HEK293 (cell line): ENCODE measurements around the gene ADCY1.

Experiments used
- CTCF ChIP-seq: fragments of 450-650 bp; formaldehyde crosslinking; IDR thresholded peaks from 2 replicates; pipeline ENCODE4 v1.5.1; 2016; ENCODE audit warnings: missing biosample characterization, missing genetic modification characterization
- GLI4 ChIP-seq: fragments of 450-650 bp; formaldehyde crosslinking; IDR thresholded peaks from 2 replicates; pipeline ENCODE4 v1.5.1; 2016; ENCODE audit warnings: missing biosample characterization, missing genetic modification characterization
- OVOL3 ChIP-seq: fragments of 450-650 bp; formaldehyde crosslinking; IDR thresholded peaks from 2 replicates; pipeline ENCODE4 v1.5.1; 2016; ENCODE audit warnings: missing biosample characterization, missing genetic modification characterization
- PRDM10 ChIP-seq: fragments of 450-650 bp; formaldehyde crosslinking; IDR thresholded peaks from 2 replicates; pipeline ENCODE4 v1.5.1; 2016; ENCODE audit warnings: missing biosample characterization, missing genetic modification characterization
- REPIN1 ChIP-seq: fragments of 450-650 bp; formaldehyde crosslinking; IDR thresholded peaks from 2 replicates; pipeline ENCODE4 v1.5.1; 2017; ENCODE audit warnings: missing biosample characterization, missing genetic modification characterization, low read depth
- YY1 ChIP-seq: fragments of 450-650 bp; formaldehyde crosslinking; IDR thresholded peaks from 2 replicates; pipeline ENCODE4 v1.5.1; 2018; ENCODE audit warnings: missing biosample characterization, missing genetic modification characterization
- ZNF121 ChIP-seq: fragments of 450-650 bp; formaldehyde crosslinking; IDR thresholded peaks from 2 replicates; pipeline ENCODE4 v1.5.1; 2016; ENCODE audit warnings: missing biosample characterization, missing genetic modification characterization
- ZNF16 ChIP-seq: fragments of 450-650 bp; formaldehyde crosslinking; IDR thresholded peaks from 2 replicates; pipeline ENCODE4 v1.5.1; 2016; ENCODE audit warnings: low read depth, missing biosample characterization, missing genetic modification characterization
- ZNF24 ChIP-seq: fragments of 450-650 bp; formaldehyde crosslinking; IDR thresholded peaks from 2 replicates; pipeline ENCODE4 v1.5.1; 2016; ENCODE audit warnings: missing biosample characterization, missing genetic modification characterization
- ZNF785 ChIP-seq: fragments of 450-650 bp; formaldehyde crosslinking; IDR thresholded peaks from 2 replicates; pipeline ENCODE4 v1.5.1; 2016; ENCODE audit warnings: missing biosample characterization, missing genetic modification characterization
- ZNF830 ChIP-seq: fragments of 450-650 bp; IDR thresholded peaks from 2 replicates; pipeline ENCODE4 v1.5.0; 2018; ENCODE audit warnings: missing biosample characterization, missing genetic modification characterization, low read depth, mild to moderate bottlenecking, moderate library complexity
- TF ChIP-seq, protein P1 (sequence below): fragments of 450-650 bp; formaldehyde crosslinking; IDR thresholded peaks from 2 replicates; pipeline ENCODE4 v1.5.0; 2017; ENCODE audit warnings: missing biosample characterization, missing genetic modification characterization, borderline replicate concordance
- TF ChIP-seq, protein P2 (sequence below): fragments of 450-650 bp; formaldehyde crosslinking; IDR thresholded peaks from 2 replicates; pipeline ENCODE4 v1.5.1; 2017; ENCODE audit warnings: missing biosample characterization, missing genetic modification characterization
- TF ChIP-seq, protein P3 (sequence below): fragments of 450-650 bp; formaldehyde crosslinking; IDR thresholded peaks from 2 replicates; pipeline ENCODE4 v1.5.1; 2016; ENCODE audit warnings: missing biosample characterization, missing genetic modification characterization

GRCh38 chr7:45716380-45717203 lies 142.4 kb downstream of the ADCY1 start:
- no peak for TF ChIP-seq ZNF24 (tag by site-specific recombination)
- TF ChIP-seq CTCF: no peak
- no peak for TF ChIP-seq ZNF785 (tag by site-specific recombination)
- no peak for TF ChIP-seq ZNF830 (tag by site-specific recombination)
- TF ChIP-seq PRDM10: no peak
- no peak for TF ChIP-seq YY1 (tag by site-specific recombination)
- no peak for TF ChIP-seq GLI4
- TF ChIP-seq, protein P1, sequence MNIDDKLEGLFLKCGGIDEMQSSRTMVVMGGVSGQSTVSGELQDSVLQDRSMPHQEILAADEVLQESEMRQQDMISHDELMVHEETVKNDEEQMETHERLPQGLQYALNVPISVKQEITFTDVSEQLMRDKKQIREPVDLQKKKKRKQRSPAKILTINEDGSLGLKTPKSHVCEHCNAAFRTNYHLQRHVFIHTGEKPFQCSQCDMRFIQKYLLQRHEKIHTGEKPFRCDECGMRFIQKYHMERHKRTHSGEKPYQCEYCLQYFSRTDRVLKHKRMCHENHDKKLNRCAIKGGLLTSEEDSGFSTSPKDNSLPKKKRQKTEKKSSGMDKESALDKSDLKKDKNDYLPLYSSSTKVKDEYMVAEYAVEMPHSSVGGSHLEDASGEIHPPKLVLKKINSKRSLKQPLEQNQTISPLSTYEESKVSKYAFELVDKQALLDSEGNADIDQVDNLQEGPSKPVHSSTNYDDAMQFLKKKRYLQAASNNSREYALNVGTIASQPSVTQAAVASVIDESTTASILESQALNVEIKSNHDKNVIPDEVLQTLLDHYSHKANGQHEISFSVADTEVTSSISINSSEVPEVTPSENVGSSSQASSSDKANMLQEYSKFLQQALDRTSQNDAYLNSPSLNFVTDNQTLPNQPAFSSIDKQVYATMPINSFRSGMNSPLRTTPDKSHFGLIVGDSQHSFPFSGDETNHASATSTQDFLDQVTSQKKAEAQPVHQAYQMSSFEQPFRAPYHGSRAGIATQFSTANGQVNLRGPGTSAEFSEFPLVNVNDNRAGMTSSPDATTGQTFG: no peak
- TF ChIP-seq, protein P2, sequence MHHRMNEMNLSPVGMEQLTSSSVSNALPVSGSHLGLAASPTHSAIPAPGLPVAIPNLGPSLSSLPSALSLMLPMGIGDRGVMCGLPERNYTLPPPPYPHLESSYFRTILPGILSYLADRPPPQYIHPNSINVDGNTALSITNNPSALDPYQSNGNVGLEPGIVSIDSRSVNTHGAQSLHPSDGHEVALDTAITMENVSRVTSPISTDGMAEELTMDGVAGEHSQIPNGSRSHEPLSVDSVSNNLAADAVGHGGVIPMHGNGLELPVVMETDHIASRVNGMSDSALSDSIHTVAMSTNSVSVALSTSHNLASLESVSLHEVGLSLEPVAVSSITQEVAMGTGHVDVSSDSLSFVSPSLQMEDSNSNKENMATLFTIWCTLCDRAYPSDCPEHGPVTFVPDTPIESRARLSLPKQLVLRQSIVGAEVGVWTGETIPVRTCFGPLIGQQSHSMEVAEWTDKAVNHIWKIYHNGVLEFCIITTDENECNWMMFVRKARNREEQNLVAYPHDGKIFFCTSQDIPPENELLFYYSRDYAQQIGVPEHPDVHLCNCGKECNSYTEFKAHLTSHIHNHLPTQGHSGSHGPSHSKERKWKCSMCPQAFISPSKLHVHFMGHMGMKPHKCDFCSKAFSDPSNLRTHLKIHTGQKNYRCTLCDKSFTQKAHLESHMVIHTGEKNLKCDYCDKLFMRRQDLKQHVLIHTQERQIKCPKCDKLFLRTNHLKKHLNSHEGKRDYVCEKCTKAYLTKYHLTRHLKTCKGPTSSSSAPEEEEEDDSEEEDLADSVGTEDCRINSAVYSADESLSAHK: no peak
- no peak for TF ChIP-seq REPIN1 (tag by site-specific recombination)
- no peak for TF ChIP-seq ZNF16 (tag by site-specific recombination)
- TF ChIP-seq ZNF121 (tag by site-specific recombination): no peak
- no peak for TF ChIP-seq OVOL3 (tag by site-specific recombination)
- TF ChIP-seq, protein P3, sequence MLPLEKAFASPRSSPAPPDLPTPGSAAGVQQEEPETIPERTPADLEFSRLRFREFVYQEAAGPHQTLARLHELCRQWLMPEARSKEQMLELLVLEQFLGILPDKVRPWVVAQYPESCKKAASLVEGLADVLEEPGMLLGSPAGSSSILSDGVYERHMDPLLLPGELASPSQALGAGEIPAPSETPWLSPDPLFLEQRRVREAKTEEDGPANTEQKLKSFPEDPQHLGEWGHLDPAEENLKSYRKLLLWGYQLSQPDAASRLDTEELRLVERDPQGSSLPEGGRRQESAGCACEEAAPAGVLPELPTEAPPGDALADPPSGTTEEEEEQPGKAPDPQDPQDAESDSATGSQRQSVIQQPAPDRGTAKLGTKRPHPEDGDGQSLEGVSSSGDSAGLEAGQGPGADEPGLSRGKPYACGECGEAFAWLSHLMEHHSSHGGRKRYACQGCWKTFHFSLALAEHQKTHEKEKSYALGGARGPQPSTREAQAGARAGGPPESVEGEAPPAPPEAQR (tag by site-specific recombination): no peak
